DMS153 (cell line): Measurements from ENCODE around the gene IGFALS.
A peak's percentile ranks its signal among the peaks of the same experiment; 100 is the strongest.

ENCODE experiments used
- DNase-seq: peaks from one replicate; lab custom pipeline; 2025; lab: John Stamatoyannopoulos, UW

The IGFALS gene

DNA sequence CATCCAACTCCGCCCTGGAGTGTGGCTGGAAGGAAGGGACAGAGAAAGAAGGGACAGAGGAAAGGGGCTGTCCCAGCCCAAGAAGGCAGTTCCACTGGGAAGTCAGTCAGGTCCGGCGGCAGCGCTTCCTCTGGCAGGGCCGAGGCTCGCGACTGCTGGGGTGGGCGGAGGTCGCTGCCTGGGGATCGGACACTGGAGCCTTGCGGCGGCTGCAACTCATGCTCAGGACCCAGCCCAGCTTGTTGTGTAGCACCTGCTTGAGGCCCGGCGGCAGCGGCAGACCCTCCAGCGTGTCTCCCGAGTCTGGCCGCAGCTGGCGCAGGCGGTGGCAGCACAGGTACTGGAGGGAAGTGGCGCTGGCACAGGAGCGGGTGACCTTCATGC is 16.5 kb downstream of the IGFALS start:
- DNase-seq = no peak

- DNase-seq = no peak
Measured at GRCh38 chr16:1776672-1776955, 16.9 kb downstream of the IGFALS start.

- DNase-seq = no peak
Measured at GRCh38 chr16:1775846-1776671, 17.4 kb downstream of the IGFALS start.

DNA sequence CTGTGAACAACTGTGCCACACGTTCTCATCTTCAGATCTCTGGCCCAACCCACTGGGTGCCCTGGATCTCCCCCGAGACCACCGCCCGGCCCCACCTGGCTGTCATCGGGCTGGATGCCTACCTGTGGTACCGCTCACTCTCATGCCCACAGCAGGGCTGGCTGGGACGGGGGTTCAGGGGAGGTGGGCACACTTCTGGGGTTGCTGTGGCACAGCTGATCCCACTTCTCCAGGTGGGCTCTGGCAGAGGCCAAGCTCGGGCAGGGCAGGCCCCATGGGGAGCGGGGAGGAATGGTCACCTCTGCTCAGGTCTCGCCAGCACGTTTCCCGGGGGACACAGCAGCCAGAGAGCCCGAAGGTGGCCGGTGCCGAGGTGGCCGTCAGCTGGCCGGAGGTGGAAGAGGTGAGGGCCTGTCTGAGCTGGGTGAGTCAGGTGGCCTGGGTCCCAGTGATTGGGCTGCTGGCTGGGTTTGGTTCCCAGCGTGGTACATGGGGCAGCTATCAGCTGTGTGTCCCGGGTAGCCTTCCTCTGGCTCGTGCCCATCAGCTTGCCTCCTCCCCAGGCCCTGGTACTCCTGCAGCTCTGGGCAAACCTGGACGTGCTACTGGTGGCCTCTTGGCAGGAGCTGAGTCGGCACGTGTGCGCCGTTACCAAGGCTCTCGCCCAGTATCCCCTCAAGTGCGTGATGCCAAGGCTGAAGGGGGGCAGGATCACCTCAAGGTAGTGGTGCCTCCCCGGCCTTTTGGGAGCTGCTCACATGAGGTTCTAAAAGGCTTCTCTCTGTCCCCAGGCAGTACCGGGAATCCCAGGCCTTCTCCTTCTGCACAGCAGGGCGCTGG is 18.3 kb downstream of the IGFALS start:
- no peak for DNase-seq

DNA sequence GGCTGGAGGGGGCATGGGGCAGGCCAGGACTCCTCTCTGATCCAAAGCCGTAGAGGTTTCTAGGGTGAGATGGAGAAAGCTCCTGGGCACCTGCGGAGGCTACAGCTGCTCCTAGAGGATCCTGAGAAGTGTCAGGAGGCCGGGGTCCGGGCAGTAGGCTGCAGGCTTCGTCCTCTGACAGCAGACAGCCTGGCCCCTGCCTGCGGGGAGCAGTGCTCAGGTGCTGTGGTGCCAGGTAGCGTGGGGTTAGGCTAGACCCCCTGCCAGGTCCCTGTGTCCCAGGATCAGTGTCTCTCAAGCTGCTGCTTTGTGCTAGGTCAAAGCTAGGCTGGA is 19.1 kb downstream of the IGFALS start:
- DNase-seq = no peak

DNA sequence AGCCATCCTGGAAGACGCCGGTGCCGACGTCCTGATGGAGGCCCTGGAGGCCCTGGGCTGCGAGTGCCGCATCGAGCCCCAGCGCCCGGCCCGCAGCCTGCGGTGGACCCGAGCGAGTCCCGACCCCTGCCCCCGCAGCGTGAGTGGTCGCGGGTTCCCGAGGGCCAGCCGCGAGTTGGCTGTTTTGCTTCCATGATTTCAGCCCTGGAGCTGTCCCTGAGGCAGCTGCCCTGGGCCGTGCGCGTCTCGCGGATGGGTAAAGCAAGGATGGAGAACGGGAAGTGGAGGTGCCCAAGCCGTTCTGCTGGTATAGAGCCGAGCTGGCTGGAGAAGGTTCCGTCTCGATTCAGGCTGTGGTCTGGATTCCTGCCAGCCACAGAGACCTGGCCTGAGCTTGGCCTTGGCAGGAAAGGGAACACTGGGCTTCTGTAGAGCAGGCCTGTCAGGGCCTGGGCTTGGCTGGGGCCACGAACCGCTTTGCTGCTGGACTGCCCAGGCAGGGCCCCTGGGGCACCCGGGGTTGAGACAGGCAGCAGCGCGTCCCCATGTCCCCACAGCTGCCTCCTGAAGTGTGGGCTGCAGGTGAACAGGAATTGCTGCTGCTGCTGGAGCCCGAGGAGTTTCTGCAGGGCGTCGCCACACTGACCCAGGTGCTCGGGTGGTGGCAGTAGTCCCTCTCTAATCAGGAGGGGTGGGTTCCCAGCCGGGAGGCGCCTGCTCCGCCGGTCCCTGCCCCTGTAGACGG is 19.6 kb downstream of the IGFALS start:
- no peak for DNase-seq

DNA sequence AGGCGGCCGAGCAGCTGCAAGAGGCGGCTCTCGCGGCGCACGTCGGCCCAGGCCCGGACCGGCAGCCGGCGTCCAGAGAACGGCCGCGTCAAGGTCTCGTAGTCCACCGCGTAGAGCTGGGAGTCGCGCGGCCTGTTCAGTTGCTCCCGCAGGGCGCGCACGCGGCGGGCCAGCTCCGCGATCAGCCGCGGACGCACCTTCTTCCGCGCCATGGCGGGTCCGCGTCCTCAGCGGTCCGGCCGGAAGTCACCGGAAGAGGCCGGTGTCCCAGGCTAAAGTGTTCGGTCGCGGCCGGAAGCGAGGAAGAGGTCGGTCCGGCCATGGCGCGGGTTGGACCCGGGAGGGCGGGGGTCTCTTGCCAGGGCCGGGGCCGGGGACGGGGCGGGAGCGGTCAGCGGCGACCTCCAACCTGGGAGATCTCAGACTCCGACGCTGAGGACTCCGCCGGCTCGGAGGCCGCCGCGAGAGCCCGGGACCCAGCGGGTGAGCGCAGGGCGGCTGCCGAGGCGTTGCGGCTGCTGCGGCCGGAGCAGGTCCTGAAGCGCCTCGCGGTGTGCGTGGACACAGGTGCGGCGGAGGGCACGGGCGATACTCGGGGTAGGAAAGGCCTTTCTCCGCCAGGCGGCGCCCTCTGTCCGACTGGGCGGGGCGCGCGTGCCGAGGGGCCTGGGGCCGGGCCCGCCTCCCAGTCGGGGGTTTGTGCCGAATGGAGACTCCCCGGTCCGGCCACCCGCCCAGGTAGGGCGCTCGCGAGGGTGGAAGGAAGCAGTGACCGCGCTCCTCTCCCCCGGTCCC is 20.4 kb downstream of the IGFALS start, which contains the start of gene MRPS34:
Gene MRPS34, minus strand, starts transcription at position 227 of the 795 bp plus-strand sequence. Its CDS starts 15 bp downstream, at position 212.
- DNase-seq = peak; percentile 68

DNA sequence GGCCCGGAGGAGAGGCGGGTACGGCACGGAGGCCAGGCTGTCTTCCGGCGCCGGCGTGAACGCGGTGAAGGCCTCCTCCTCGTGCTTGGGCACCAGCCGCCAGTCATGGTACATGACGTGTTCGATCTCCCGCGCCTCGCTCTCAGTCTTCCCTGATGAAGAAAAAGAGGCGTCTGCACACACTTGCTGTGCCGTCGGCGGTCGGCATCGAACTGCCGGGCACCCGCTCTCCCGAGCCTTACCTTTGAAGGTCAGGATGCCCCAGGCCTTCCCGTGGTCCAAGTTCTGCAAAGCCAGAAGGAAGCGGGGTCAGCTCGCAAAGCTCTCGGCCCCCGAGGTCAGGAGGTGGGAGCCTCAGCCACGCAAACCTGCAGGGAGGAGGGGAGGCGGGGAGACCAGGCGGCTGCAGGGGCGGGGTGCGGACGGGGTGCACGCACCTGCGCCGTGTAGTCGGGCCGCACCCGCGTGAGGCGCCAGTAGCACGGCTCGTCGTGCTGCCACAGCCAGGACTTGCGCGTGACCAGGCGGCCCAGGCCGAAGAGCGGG is 21.1 kb downstream of the IGFALS start, which contains the start of gene EME2:
Gene EME2, plus strand, starts transcription at position 449 of the 546 bp plus-strand sequence. CDS start 418 bp downstream, outside the sequence.
- DNase-seq = no peak

- DNase-seq = no peak
Measured at GRCh38 chr16:1771864-1772361, 21.6 kb downstream of the IGFALS start.

- DNase-seq = no peak
Measured at GRCh38 chr16:1771188-1771863, 22.2 kb downstream of the IGFALS start, which contains the start of gene NME3. NME3 (minus strand) TSS chr16:1771543; CDS start chr16:1771534, 9 bp downstream.

- peak; percentile 85 for DNase-seq
Measured at GRCh38 chr16:1770328-1771187, 22.9 kb downstream of the IGFALS start.

DNA sequence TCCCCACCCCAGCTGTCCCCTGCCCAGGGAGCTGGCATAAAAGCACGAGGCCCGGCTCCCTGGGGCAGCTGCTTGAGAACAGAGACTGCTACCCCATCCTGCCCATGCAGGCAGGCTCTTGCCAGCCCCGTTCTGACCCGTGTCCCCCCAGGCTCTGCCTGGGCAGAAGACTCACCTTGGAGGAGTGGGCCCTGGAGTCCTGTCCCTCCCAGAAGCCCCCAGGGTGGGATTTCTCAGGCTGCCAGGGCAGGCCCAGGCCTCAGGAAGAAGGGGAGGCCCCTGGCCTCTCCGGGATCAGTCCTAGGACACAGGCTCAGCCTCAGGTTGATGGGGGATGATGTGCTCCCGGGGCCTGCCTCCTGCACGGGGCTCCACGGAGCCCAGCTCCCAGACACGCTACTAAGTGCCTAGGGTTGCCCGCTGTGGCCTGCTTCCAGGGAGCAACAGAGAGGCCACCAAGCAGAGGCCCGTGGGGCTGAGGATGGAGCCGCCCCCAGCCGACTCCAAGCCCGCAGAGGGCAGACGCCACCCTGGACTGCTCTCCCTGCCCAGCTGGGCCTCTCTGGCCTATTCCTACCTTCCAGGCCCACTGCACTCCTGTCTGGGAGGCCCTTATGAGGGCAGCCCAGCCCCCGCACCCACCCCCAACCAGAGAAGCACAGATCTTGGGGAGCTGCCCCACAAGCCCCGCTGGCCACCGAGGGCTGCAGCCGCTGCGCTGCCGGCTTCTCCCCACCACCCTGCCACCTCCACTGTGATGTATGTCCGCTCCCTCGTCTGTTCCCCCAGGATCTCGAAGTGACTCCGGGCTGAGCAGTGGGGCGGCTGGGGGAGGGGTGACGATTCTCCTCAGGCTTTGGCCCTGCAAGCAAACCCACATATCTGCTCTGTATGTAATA is 23.9 kb downstream of the IGFALS start:
- DNase-seq = no peak

GRCh38 chr16:1768767-1769401 is 24.6 kb downstream of the IGFALS start:
- DNase-seq = no peak

GRCh38 chr16:1768061-1768766 is 25.3 kb downstream of the IGFALS start:
- no peak for DNase-seq

GRCh38 chr16:1767116-1767994 is 26.1 kb downstream of the IGFALS start:
- DNase-seq = no peak

DNA sequence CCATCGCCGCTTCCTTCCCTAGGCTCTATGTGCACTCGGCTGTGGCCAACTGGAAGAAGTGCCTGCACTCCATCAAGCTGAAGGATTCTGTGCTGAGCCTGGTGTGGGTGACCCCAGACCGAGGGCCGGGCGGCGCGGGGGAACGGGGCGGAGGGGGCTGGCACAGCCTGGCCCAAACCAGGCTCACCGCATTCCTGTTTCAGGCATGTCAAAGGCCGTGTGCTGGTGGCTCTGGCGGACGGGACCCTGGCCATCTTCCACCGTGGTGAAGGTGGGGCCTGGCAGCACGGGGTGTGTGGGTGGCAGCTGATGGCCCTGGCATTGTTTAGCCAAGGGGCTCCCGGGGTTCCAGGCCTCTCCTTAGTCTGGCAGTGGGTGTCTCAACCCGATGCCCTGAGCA is 26.8 kb downstream of the IGFALS start:
- DNase-seq = no peak
